H9 (cell line): ENCODE measurements around the gene ASIC4. TPM values are rescaled to one million over a fixed set of nuclear protein-coding genes. Genes with fewer than 3 reads are reported as not detected.

ENCODE experiments used
- DNase-seq: peaks from one replicate; pipeline ENCODE4 v3.0.0-alpha.2; 2017
- H2AFZ ChIP-seq: one replicate; pipeline ENCODE4 v1.6.1; 2013; ENCODE audit warnings: mild to moderate bottlenecking, low read length, control low read depth, moderate library complexity
- H2AK5ac ChIP-seq: 2 replicates; pipeline ENCODE4 v1.6.1; 2013; ENCODE audit warnings: low read length, control low read depth, mixed read lengths; ENCODE audit not compliant: insufficient read length
- H2BK120ac ChIP-seq: one replicate; pipeline ENCODE4 v1.6.1; 2013; ENCODE audit warnings: low read depth, mild to moderate bottlenecking, low read length, control low read depth, inconsistent platforms; ENCODE audit not compliant: poor library complexity, severe bottlenecking
- H2BK12ac ChIP-seq: 2 replicates; pipeline ENCODE4 v1.6.1; 2013; ENCODE audit warnings: low read length, control low read depth, mixed read lengths, low read depth; ENCODE audit not compliant: insufficient read length
- H2BK15ac ChIP-seq: 2 replicates; pipeline ENCODE4 v1.6.1; 2013; ENCODE audit warnings: low read depth, low read length, control low read depth
- H2BK20ac ChIP-seq: one replicate; pipeline ENCODE4 v1.6.1; 2013; ENCODE audit warnings: low read depth, mild to moderate bottlenecking, low read length, control low read depth, inconsistent platforms; ENCODE audit not compliant: poor library complexity, severe bottlenecking
- H2BK5ac ChIP-seq: 2 replicates; pipeline ENCODE4 v1.6.1; 2013; ENCODE audit warnings: low read length, control low read depth, mixed read lengths; ENCODE audit not compliant: insufficient read length
- H3K14ac ChIP-seq: 2 replicates; pipeline ENCODE4 v1.6.1; 2013; ENCODE audit warnings: low read length, control low read depth; ENCODE audit not compliant: insufficient read depth
- H3K18ac ChIP-seq: 2 replicates; pipeline ENCODE4 v1.6.1; 2013; ENCODE audit warnings: low read depth, mild to moderate bottlenecking, mixed read lengths, low read length, control low read depth; ENCODE audit not compliant: insufficient read length
- H3K23ac ChIP-seq: 2 replicates; pipeline ENCODE4 v1.6.1; 2013; ENCODE audit warnings: low read length, control low read depth, mixed read lengths, low read depth; ENCODE audit not compliant: insufficient read length
- H3K23me2 ChIP-seq: 2 replicates; pipeline ENCODE4 v1.6.1; 2013; ENCODE audit warnings: low read depth, mild to moderate bottlenecking, mixed read lengths, low read length, control low read depth; ENCODE audit not compliant: insufficient read length, poor library complexity, severe bottlenecking
- H3K27ac ChIP-seq: 2 replicates; pipeline ENCODE4 v1.5.1; 2013; ENCODE audit warnings: low read length, control low read depth, mixed read lengths, low read depth; ENCODE audit not compliant: insufficient read length
- H3K27me3 ChIP-seq: 2 replicates; pipeline ENCODE4 v1.6.1; 2013; ENCODE audit warnings: low read length, control low read depth, inconsistent platforms; ENCODE audit not compliant: insufficient read depth
- H3K4ac ChIP-seq: 2 replicates; pipeline ENCODE4 v1.6.1; 2013; ENCODE audit warnings: low read depth, mild to moderate bottlenecking, control low read depth, inconsistent platforms, low read length, moderate library complexity
- H3K4me1 ChIP-seq: 2 replicates; pipeline ENCODE4 v1.6.1; 2013; ENCODE audit warnings: low read length, control low read depth, inconsistent platforms; ENCODE audit not compliant: insufficient read depth
- H3K4me2 ChIP-seq: 2 replicates; pipeline ENCODE4 v1.6.1; 2013; ENCODE audit warnings: low read length, control low read depth, mixed read lengths; ENCODE audit not compliant: insufficient read length, insufficient read depth
- H3K56ac ChIP-seq: 2 replicates; pipeline ENCODE4 v1.6.1; 2013; ENCODE audit warnings: low read depth, mild to moderate bottlenecking, mixed read lengths, low read length, control low read depth; ENCODE audit not compliant: insufficient read length
- H3K79me1 ChIP-seq: 2 replicates; pipeline ENCODE4 v1.6.1; 2013; ENCODE audit warnings: low read depth, mild to moderate bottlenecking, moderate library complexity, low read length, control low read depth, inconsistent platforms; ENCODE audit not compliant: insufficient read depth, poor library complexity, severe bottlenecking
- H3K79me2 ChIP-seq: 2 replicates; pipeline ENCODE4 v1.6.1; 2013; ENCODE audit warnings: low read length, control low read depth, inconsistent platforms; ENCODE audit not compliant: insufficient read depth
- H3K9ac ChIP-seq: 2 replicates; pipeline ENCODE4 v1.6.1; 2013; ENCODE audit warnings: low read length, control low read depth, mixed read lengths; ENCODE audit not compliant: insufficient read length; ENCODE audit errors: extremely low read depth
- H3K9me3 ChIP-seq: one replicate; pipeline ENCODE4 v1.6.1; 2013; ENCODE audit warnings: low read depth, low read length, inconsistent platforms; ENCODE audit not compliant: control insufficient read depth
- H3T11ph ChIP-seq: one replicate; pipeline ENCODE4 v1.6.1; 2013; ENCODE audit warnings: mild to moderate bottlenecking, low read length, control low read depth, inconsistent platforms
- H4K20me1 ChIP-seq: one replicate; pipeline ENCODE4 v1.6.1; 2013; ENCODE audit not compliant: control insufficient read depth, insufficient read length, insufficient read depth
- H4K5ac ChIP-seq: 2 replicates; pipeline ENCODE4 v1.6.1; 2013; ENCODE audit warnings: low read depth, mild to moderate bottlenecking, mixed read lengths, low read length, control low read depth; ENCODE audit not compliant: insufficient read length
- H4K8ac ChIP-seq: replicated peaks from 2 replicates; pipeline ENCODE4 v1.6.1; 2013; ENCODE audit warnings: low read length, control low read depth, mixed read lengths, low read depth; ENCODE audit not compliant: insufficient read length
- H4K91ac ChIP-seq: 2 replicates; pipeline ENCODE4 v1.6.1; 2013; ENCODE audit warnings: low read depth, mild to moderate bottlenecking, moderate library complexity, mixed read lengths, low read length, control low read depth; ENCODE audit not compliant: insufficient read length
- H3K27ac Mint-ChIP-seq, 3 experiments: 2 replicates in 2 of 3; 3 replicates in 1 of 3; pipeline ENCODE4 v1.8.0; 2020 to 2021; ENCODE audit warnings: mixed read lengths in 3 of 3, mild to moderate bottlenecking in 1 of 3, moderate library complexity in 1 of 3
- H3K27me3 Mint-ChIP-seq: 2 replicates; pipeline ENCODE4 v1.8.0; 2021; ENCODE audit warnings: low read depth, mild to moderate bottlenecking, moderate library complexity, mixed read lengths
- H3K36me3 Mint-ChIP-seq, 3 experiments: 2 replicates in 2 of 3; 3 replicates in 1 of 3; pipeline ENCODE4 v1.8.0; 2020 to 2021; ENCODE audit warnings: low read depth in 3 of 3, mixed read lengths in 3 of 3; ENCODE audit not compliant: insufficient read depth in 1 of 3
- H3K4me1 Mint-ChIP-seq, 2 experiments: 2 replicates each; pipeline ENCODE4 v1.8.0; 2020; ENCODE audit warnings: mixed read lengths in 2 of 2
- H3K4me3 Mint-ChIP-seq, 2 experiments: 2 replicates in 1 of 2; 3 replicates in 1 of 2; pipeline ENCODE4 v1.8.0; 2020 to 2021; ENCODE audit warnings: mild to moderate bottlenecking in 2 of 2, mixed read lengths in 2 of 2, moderate library complexity in 1 of 2
- H3K9me3 Mint-ChIP-seq, 2 experiments: 2 replicates in 1 of 2; 3 replicates in 1 of 2; pipeline ENCODE4 v1.8.0; 2020; ENCODE audit warnings: mild to moderate bottlenecking in 2 of 2, mixed read lengths in 2 of 2, moderate library complexity in 1 of 2
- total RNA-seq: library from RNA; stranded (reverse); gene quantifications from 2 replicates; pipeline ENCODE4 v1.2.1, GENCODE V29; 2021
- TF ChIP-seq, protein P1 (sequence below): fragments of 200-600 bp; sonication (generic); conservative IDR thresholded peaks from 3 replicates; pipeline ENCODE4 v1.8.0; 2021; ENCODE audit warnings: antibody characterized with exemption, mild to moderate bottlenecking

The ASIC4 gene
- total RNA-seq, 1 experiment from 2014 or later = 0.37 TPM

DNA sequence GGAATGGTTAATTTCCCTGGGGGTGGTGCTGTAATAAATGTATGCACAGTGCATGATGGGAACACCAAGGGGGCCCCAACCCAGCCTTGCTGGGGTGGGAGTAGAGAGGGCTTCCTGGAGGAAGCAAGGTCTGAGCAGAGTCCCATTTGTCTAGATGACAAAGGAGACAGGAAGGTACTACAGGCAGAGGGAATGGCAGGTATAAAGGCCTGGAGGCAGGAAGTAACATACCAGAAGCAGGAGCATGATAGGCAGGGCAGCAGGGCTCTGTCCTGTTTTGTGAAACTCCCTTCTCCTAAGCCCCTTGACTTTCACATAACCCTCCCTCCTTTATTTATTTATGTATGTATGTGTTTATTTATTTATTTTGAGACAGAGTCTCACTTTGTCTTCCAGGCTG is 11.7 kb upstream of the ASIC4 start:
- Mint-ChIP-seq H3K9me3 (no peaks in the 10 kb centered on the region), H3K4me1 (peaks cover 50 to 52% of the 10 kb centered on the region in 2 experiments), H3K27me3 (peaks cover 5% of the 10 kb centered on the region), H3K36me3 (peaks cover 16 to 19% (median 17%) of the 10 kb centered on the region in 3 experiments), H3K27ac (no peak overlapping the region; a peak in 1 of 7 replicates), H3K4me3 (no peak overlapping the region)
- no peak overlapping the region for H3K9ac ChIP-seq
- H2BK5ac ChIP-seq = no peak overlapping the region
- H3K14ac ChIP-seq = no peak overlapping the region
- no peak overlapping the region for H2AK5ac ChIP-seq
- TF ChIP-seq, protein P1, sequence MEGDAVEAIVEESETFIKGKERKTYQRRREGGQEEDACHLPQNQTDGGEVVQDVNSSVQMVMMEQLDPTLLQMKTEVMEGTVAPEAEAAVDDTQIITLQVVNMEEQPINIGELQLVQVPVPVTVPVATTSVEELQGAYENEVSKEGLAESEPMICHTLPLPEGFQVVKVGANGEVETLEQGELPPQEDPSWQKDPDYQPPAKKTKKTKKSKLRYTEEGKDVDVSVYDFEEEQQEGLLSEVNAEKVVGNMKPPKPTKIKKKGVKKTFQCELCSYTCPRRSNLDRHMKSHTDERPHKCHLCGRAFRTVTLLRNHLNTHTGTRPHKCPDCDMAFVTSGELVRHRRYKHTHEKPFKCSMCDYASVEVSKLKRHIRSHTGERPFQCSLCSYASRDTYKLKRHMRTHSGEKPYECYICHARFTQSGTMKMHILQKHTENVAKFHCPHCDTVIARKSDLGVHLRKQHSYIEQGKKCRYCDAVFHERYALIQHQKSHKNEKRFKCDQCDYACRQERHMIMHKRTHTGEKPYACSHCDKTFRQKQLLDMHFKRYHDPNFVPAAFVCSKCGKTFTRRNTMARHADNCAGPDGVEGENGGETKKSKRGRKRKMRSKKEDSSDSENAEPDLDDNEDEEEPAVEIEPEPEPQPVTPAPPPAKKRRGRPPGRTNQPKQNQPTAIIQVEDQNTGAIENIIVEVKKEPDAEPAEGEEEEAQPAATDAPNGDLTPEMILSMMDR = no peak
- no peak overlapping the region for H4K5ac ChIP-seq
- no peak overlapping the region for H3T11ph ChIP-seq
- no peaks in the 10 kb centered on the region for H3K79me1 ChIP-seq
- DNase-seq = no peak
- no peaks in the 10 kb centered on the region for H3K9me3 ChIP-seq
- no peak overlapping the region for H2AFZ ChIP-seq
- no peak overlapping the region for H4K8ac ChIP-seq
- H3K23ac ChIP-seq = no peak overlapping the region
- no peaks in the 10 kb centered on the region; the same call in 1 of the 2 replicates for H3K27me3 ChIP-seq
- H3K4ac ChIP-seq = no peak overlapping the region
- H4K20me1 ChIP-seq = peaks cover 5% of the 10 kb centered on the region
- H3K4me1 ChIP-seq = peaks cover 17% of the 10 kb centered on the region; the same call in 1 of the 2 replicates
- H3K79me2 ChIP-seq = no peaks in the 10 kb centered on the region
- H3K23me2 ChIP-seq = peaks cover 13% of the 10 kb centered on the region
- no peak overlapping the region for H3K27ac ChIP-seq
- no peak overlapping the region for H3K56ac ChIP-seq
- H2BK120ac ChIP-seq = no peak overlapping the region
- H2BK12ac ChIP-seq = no peak overlapping the region
- no peak overlapping the region for H4K91ac ChIP-seq
- no peak overlapping the region for H2BK15ac ChIP-seq
- H3K18ac ChIP-seq = no peak overlapping the region
- no peak overlapping the region for H2BK20ac ChIP-seq
- H3K4me2 ChIP-seq = no peak overlapping the region
